Measurements from ENCODE around the gene CTSH.

- TF ChIP-seq EZH2 (IDR thresholded peaks at IDR 0.05; ENCODE audit: low read length) (no peak), CTCF (optimal IDR thresholded peaks at IDR 0.05 in 1 of 3, IDR thresholded peaks at IDR 0.05 in 1 of 3, conservative IDR thresholded peaks at IDR 0.05 in 1 of 3; ENCODE audit: extremely low read depth in 1 of 3, insufficient read depth in 2 of 3, low read length in 3 of 3) (no peak)
Observed at GRCh38 chr15:78893538-78893937, 51.3 kb downstream of the CTSH start.

Data from keratinocyte (primary cell).